IPS-18a (cell line): ENCODE measurements around the gene CFAP46.
"Not testable (repeated sequence)": the region's sequence is repeated elsewhere in the genome, so short reads cannot be mapped to it uniquely, and the experiment has no call there.

Experiments
- H3K27ac ChIP-seq: one replicate; pipeline ENCODE4 v1.5.1; 2013; ENCODE audit warnings: low read length
- H3K27me3 ChIP-seq: one replicate; pipeline ENCODE4 v1.6.1; 2013; ENCODE audit warnings: mild to moderate bottlenecking, low read length; ENCODE audit not compliant: control insufficient read depth, insufficient read depth
- H3K36me3 ChIP-seq: one replicate; pipeline ENCODE4 v1.6.1; 2013; ENCODE audit warnings: low read depth, low read length; ENCODE audit not compliant: control insufficient read depth
- H3K4me1 ChIP-seq: one replicate; pipeline ENCODE4 v1.6.1; 2013; ENCODE audit warnings: low read depth, low read length; ENCODE audit not compliant: control insufficient read depth
- H3K4me3 ChIP-seq: one replicate; pipeline ENCODE4 v1.5.1; 2013; ENCODE audit warnings: low read length
- H3K9ac ChIP-seq: one replicate; pipeline ENCODE4 v1.6.1; 2013; ENCODE audit warnings: mild to moderate bottlenecking, low read length, moderate library complexity
- H3K9me3 ChIP-seq: one replicate; pipeline ENCODE4 v1.6.1; 2013; ENCODE audit warnings: low read depth, low read length; ENCODE audit not compliant: control insufficient read depth

CFAP46 gene

GRCh38 chr10:132959559-132959961 lies 17.2 kb upstream of the CFAP46 start:
- H3K4me1 ChIP-seq = peaks cover 4% of the 10 kb centered on the region
- no peak overlapping the region for H3K9ac ChIP-seq
- H3K36me3 ChIP-seq = no peaks in the 10 kb centered on the region
- H3K9me3 ChIP-seq = no peaks in the 10 kb centered on the region
- no peaks in the 10 kb centered on the region for H3K27me3 ChIP-seq
- no peak overlapping the region for H3K27ac ChIP-seq
- no peak overlapping the region for H3K4me3 ChIP-seq

- Histone ChIP-seq H3K9ac (no peak overlapping the region), H3K36me3 (no peaks in the 10 kb centered on the region), H3K27ac (no peak overlapping the region), H3K9me3 (no peaks in the 10 kb centered on the region), H3K4me1 (peaks cover 4% of the 10 kb centered on the region), H3K27me3 (no peaks in the 10 kb centered on the region), H3K4me3 (no peak overlapping the region)
Observed at GRCh38 chr10:132958883-132959558, 16.7 kb upstream of the CFAP46 start.

- H3K9ac ChIP-seq = no peak overlapping the region
- H3K36me3 ChIP-seq = no peaks in the 10 kb centered on the region
- no peak overlapping the region for H3K4me3 ChIP-seq
- no peaks in the 10 kb centered on the region for H3K9me3 ChIP-seq
- no peaks in the 10 kb centered on the region for H3K27me3 ChIP-seq
- no peak overlapping the region for H3K27ac ChIP-seq
- peaks cover 4% of the 10 kb centered on the region for H3K4me1 ChIP-seq
Observed at GRCh38 chr10:132957981-132958882, 15.9 kb upstream of the CFAP46 start.

DNA sequence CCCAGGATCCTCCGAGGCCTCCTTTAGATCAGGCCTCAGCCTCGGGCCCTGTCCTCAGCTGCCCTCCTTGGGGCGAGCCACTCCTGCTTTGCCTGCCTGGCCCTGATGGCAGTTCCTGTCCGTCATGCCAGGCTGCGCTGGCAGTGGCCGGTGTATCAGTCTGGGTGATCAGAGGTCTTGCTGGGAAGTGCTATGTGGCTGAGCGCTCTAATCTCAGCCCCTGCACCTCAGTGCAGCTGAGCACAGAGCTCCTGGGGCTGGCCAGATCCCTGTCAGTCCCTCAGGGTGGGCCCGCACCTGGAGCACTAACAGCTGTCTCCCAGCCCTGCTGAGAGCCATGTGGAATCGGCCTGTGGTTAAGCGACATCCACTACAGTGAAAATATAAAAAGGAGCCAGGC lies 14.8 kb upstream of the CFAP46 start:
- Histone ChIP-seq H3K4me1 (peaks cover 4% of the 10 kb centered on the region), H3K9me3 (no peaks in the 10 kb centered on the region), H3K27me3 (no peaks in the 10 kb centered on the region), H3K4me3 (no peak overlapping the region), H3K36me3 (no peaks in the 10 kb centered on the region), H3K27ac (no peak overlapping the region), H3K9ac (no peak overlapping the region)

DNA sequence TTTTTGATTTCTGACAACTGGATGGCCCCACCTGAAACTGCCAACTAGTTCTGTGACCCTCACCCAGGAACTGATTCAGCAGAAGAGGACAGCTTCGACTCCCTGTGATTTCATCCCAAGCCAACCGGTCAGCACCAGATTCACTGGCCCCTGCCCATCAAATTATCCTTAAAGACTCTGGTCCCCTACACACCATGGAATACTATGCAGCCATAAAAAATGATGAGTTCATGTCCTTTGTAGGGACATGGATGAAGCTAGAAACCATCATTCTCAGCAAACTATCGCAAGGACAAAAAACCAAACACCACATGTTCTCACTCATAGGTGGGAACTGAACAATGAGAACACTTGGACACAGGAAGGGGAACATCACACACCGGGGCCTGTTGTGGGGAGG lies 13.9 kb upstream of the CFAP46 start:
- not testable (repeated sequence) for H3K9ac ChIP-seq, H3K36me3 ChIP-seq, H3K4me1 ChIP-seq, H3K4me3 ChIP-seq, H3K27ac ChIP-seq, H3K9me3 ChIP-seq, H3K27me3 ChIP-seq

GRCh38 chr10:132955479-132955878 lies 13.1 kb upstream of the CFAP46 start:
- no peak overlapping the region for H3K9ac ChIP-seq
- no peaks in the 10 kb centered on the region for H3K4me1 ChIP-seq
- no peaks in the 10 kb centered on the region for H3K36me3 ChIP-seq
- no peaks in the 10 kb centered on the region for H3K9me3 ChIP-seq
- no peak overlapping the region for H3K4me3 ChIP-seq
- H3K27ac ChIP-seq = no peak overlapping the region
- H3K27me3 ChIP-seq = no peaks in the 10 kb centered on the region

- Histone ChIP-seq H3K9me3 (no peaks in the 10 kb centered on the region), H3K4me3 (no peak overlapping the region), H3K9ac (no peak overlapping the region), H3K27ac (no peak overlapping the region), H3K4me1 (no peaks in the 10 kb centered on the region), H3K36me3 (no peaks in the 10 kb centered on the region), H3K27me3 (no peaks in the 10 kb centered on the region)
Observed at GRCh38 chr10:132953428-132953827, 11.1 kb upstream of the CFAP46 start.

GRCh38 chr10:132951926-132952325 lies 9.6 kb upstream of the CFAP46 start:
- no peak overlapping the region for H3K27ac ChIP-seq
- H3K27me3 ChIP-seq = no peaks in the 10 kb centered on the region
- H3K4me3 ChIP-seq = no peak overlapping the region
- no peaks in the 10 kb centered on the region for H3K36me3 ChIP-seq
- H3K9me3 ChIP-seq = no peaks in the 10 kb centered on the region
- H3K9ac ChIP-seq = no peak overlapping the region
- H3K4me1 ChIP-seq = no peaks in the 10 kb centered on the region

DNA sequence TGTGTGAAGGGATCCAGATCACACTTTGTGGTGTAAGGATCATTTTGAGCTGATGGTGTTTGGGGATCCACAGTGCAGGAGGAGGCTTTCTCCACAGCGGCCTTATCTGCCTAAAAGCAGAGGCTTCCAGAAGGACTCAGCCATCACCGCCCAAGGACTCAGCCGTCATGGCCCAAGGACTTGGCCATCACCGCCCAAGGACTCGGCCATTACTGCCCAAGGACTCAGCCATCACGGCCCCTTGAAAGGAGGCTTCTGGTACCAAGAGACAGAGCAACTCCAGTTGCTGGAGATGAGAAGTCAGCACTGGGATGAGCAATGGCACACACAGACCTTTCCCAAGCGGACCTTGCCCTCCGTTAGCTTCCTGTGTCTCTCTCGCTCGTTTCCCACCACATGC lies 6.0 kb upstream of the CFAP46 start:
- Histone ChIP-seq H3K36me3 (no peaks in the 10 kb centered on the region), H3K4me3 (no peak overlapping the region), H3K27ac (no peak overlapping the region), H3K9ac (no peak overlapping the region), H3K27me3 (no peaks in the 10 kb centered on the region), H3K9me3 (no peaks in the 10 kb centered on the region), H3K4me1 (no peaks in the 10 kb centered on the region)

DNA sequence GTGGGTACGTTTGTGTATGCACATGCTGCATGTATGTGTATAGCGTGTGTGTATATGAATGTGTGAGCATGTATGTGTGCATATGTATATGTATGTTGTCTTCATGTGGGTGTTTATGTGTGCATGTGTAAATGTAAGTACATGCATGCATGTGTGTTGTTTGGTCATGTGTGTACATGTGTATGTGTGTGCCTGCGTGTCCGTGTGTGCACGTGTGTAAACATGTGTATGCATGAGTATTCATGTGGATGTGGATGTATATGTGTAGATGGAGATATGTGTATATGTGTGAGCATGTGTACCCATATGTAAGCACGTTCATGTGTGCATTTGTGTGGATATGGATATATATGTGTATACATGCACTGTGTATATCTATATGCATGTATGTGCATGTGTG lies 5.5 kb upstream of the CFAP46 start:
- Histone ChIP-seq H3K27ac (no peak overlapping the region), H3K4me3 (no peak overlapping the region), H3K9ac (no peak overlapping the region), H3K4me1 (no peaks in the 10 kb centered on the region), H3K9me3 (no peaks in the 10 kb centered on the region), H3K36me3 (no peaks in the 10 kb centered on the region), H3K27me3 (no peaks in the 10 kb centered on the region)

GRCh38 chr10:132946806-132947546 lies 4.6 kb upstream of the CFAP46 start:
- H3K9me3 ChIP-seq = no peaks in the 10 kb centered on the region
- H3K4me3 ChIP-seq = no peak overlapping the region
- peaks cover under 1% of the 10 kb centered on the region for H3K27me3 ChIP-seq
- no peaks in the 10 kb centered on the region for H3K4me1 ChIP-seq
- H3K9ac ChIP-seq = no peak overlapping the region
- H3K36me3 ChIP-seq = no peaks in the 10 kb centered on the region
- no peak overlapping the region for H3K27ac ChIP-seq
